Measurements from ENCODE around the gene SMIM36.

Gene SMIM36

GRCh38 chr17:55492781-55493341, 18.4 kb downstream of the SMIM36 start:
- TF ChIP-seq ZBTB7A (IDR thresholded peaks at IDR 0.05; ENCODE audit: low read depth) (no peak), NFIC (IDR thresholded peaks at IDR 0.05) (no peak)

GRCh38 chr17:55490376-55490775, 20.9 kb downstream of the SMIM36 start:
- TF ChIP-seq MAX (IDR thresholded peaks at IDR 0.05) = no peak
- no peak for TF ChIP-seq TEAD4 (IDR thresholded peaks at IDR 0.05)
- no peak for TF ChIP-seq TCF12 (IDR thresholded peaks at IDR 0.05; ENCODE audit: low read depth)
- TF ChIP-seq REST (IDR thresholded peaks at IDR 0.05; ENCODE audit: low read depth) = no peak
- no peak for TF ChIP-seq CREB1 (IDR thresholded peaks at IDR 0.05; ENCODE audit: low read depth)
- TF ChIP-seq YY1 (IDR thresholded peaks at IDR 0.05; ENCODE audit: low read depth) = no peak
- no peak for TF ChIP-seq ZBTB7A (IDR thresholded peaks at IDR 0.05; ENCODE audit: low read depth)

GRCh38 chr17:55487695-55488432, 23.4 kb downstream of the SMIM36 start:
- TF ChIP-seq TEAD4 (IDR thresholded peaks at IDR 0.05) (no peak), NFIC (IDR thresholded peaks at IDR 0.05) (0 out of 2 replicates have a peak, but pooled peaks have one; percentile 6)

GRCh38 chr17:55484575-55484974, 26.7 kb downstream of the SMIM36 start:
- TF ChIP-seq RAD21 (IDR thresholded peaks at IDR 0.05; ENCODE audit: low read depth) (no peak), EGR1 (IDR thresholded peaks at IDR 0.05) (no peak), MAX (IDR thresholded peaks at IDR 0.05) (no peak), TEAD4 (IDR thresholded peaks at IDR 0.05) (no peak), CEBPB (IDR thresholded peaks at IDR 0.05) (no peak), USF1 (IDR thresholded peaks at IDR 0.05) (no peak), REST (IDR thresholded peaks at IDR 0.05; ENCODE audit: low read depth) (no peak), YY1 (IDR thresholded peaks at IDR 0.05; ENCODE audit: low read depth) (no peak), TCF12 (IDR thresholded peaks at IDR 0.05; ENCODE audit: low read depth) (no peak), FOXM1 (IDR thresholded peaks at IDR 0.05; ENCODE audit: borderline replicate concordance, low read depth) (no peak), TAF1 (IDR thresholded peaks at IDR 0.05; ENCODE audit: low read depth) (no peak), EP300 (IDR thresholded peaks at IDR 0.05; ENCODE audit: borderline replicate concordance) (no peak), NFIC (IDR thresholded peaks at IDR 0.05) (no peak), ZBTB7A (IDR thresholded peaks at IDR 0.05; ENCODE audit: low read depth) (no peak), CREB1 (IDR thresholded peaks at IDR 0.05; ENCODE audit: low read depth) (no peak)

GRCh38 chr17:55482591-55483389, 28.5 kb downstream of the SMIM36 start:
- TF ChIP-seq ZBTB7A (IDR thresholded peaks at IDR 0.05; ENCODE audit: low read depth) (no peak), EP300 (IDR thresholded peaks at IDR 0.05; ENCODE audit: borderline replicate concordance) (no peak), MAX (IDR thresholded peaks at IDR 0.05) (no peak), RAD21 (IDR thresholded peaks at IDR 0.05; ENCODE audit: low read depth) (no peak), TCF12 (IDR thresholded peaks at IDR 0.05; ENCODE audit: low read depth) (no peak), REST (IDR thresholded peaks at IDR 0.05; ENCODE audit: low read depth) (no peak), CREB1 (IDR thresholded peaks at IDR 0.05; ENCODE audit: low read depth) (no peak), TEAD4 (IDR thresholded peaks at IDR 0.05) (no peak), CEBPB (IDR thresholded peaks at IDR 0.05) (no peak), FOXM1 (IDR thresholded peaks at IDR 0.05; ENCODE audit: borderline replicate concordance, low read depth) (no peak), EGR1 (IDR thresholded peaks at IDR 0.05) (no peak)
